Keratinocyte (primary cell): Measurements from ENCODE around the gene SPATA6. TPM values are rescaled to one million over a fixed set of nuclear protein-coding genes. Genes with fewer than 3 reads are reported as not detected.

Source experiments
- DNase-seq: peaks from one replicate; pipeline ENCODE4 v3.0.0-alpha.2; 2011; ENCODE audit warnings: low read depth, missing footprints, low spot score
- FAIRE-seq: peaks from 2 replicates; lab custom pipeline; 2011; peaks lifted over from hg19 to GRCh38; lab: Jason Lieb, UNC
- H2AFZ ChIP-seq: 2 replicates; pipeline ENCODE4 v1.6.0; 2012; ENCODE audit warnings: low read length, control low read depth, inconsistent platforms; ENCODE audit not compliant: control insufficient read depth
- H3K27ac ChIP-seq: 2 replicates; pipeline ENCODE4 v1.5.1; 2011; ENCODE audit warnings: low read length; ENCODE audit not compliant: control insufficient read depth, insufficient read depth
- H3K27me3 ChIP-seq: 3 replicates; pipeline ENCODE4 v1.6.0; 2011; ENCODE audit warnings: low read length; ENCODE audit not compliant: control insufficient read depth, insufficient read depth; ENCODE audit errors: extremely low read depth
- H3K36me3 ChIP-seq, 2 experiments: 2 replicates in 1 of 2; 3 replicates in 1 of 2; pipeline ENCODE4 v1.5.1; 2011; ENCODE audit warnings: low read length in 2 of 2, mild to moderate bottlenecking in 1 of 2; ENCODE audit not compliant: control insufficient read depth in 2 of 2, insufficient read depth in 2 of 2; ENCODE audit errors: extremely low read depth in 1 of 2
- H3K4me1 ChIP-seq: 3 replicates; pipeline ENCODE4 v1.5.1; 2011; ENCODE audit warnings: low read length; ENCODE audit not compliant: control insufficient read depth, insufficient read depth; ENCODE audit errors: extremely low read depth
- H3K4me2 ChIP-seq: 3 replicates; pipeline ENCODE4 v1.6.0; 2011; ENCODE audit warnings: low read depth, low read length; ENCODE audit not compliant: control insufficient read depth, insufficient read depth; ENCODE audit errors: extremely low read depth
- H3K4me3 ChIP-seq, 3 experiments: fragments of 200-600 bp in 1 of 3; sonication (generic) in 1 of 3; 2 replicates in 2 of 3; 3 replicates in 1 of 3; pipeline ENCODE4 v1.5.1; 2011 to 2016; ENCODE audit warnings: low read length in 3 of 3, mild to moderate bottlenecking in 3 of 3, control low read depth in 2 of 3, inconsistent platforms in 1 of 3, low read depth in 1 of 3, mixed read lengths in 1 of 3, mixed run types in 1 of 3, moderate library complexity in 1 of 3; ENCODE audit not compliant: control insufficient read depth in 2 of 3, insufficient read depth in 2 of 3; ENCODE audit errors: extremely low read depth in 1 of 3
- H3K79me2 ChIP-seq: 2 replicates; pipeline ENCODE4 v1.6.0; 2012; ENCODE audit warnings: low read length; ENCODE audit not compliant: control insufficient read depth, insufficient read depth
- H3K9ac ChIP-seq: 3 replicates; pipeline ENCODE4 v1.6.0; 2011; ENCODE audit warnings: low read length; ENCODE audit not compliant: control insufficient read depth, insufficient read depth; ENCODE audit errors: extremely low read depth
- H3K9me1 ChIP-seq: 3 replicates; pipeline ENCODE4 v1.6.0; 2011; ENCODE audit warnings: low read length; ENCODE audit not compliant: control insufficient read depth, insufficient read depth; ENCODE audit errors: extremely low read depth
- H3K9me3 ChIP-seq: 2 replicates; pipeline ENCODE4 v1.5.1; 2012; ENCODE audit warnings: low read depth, low read length; ENCODE audit not compliant: control insufficient read depth
- H4K20me1 ChIP-seq: 3 replicates; pipeline ENCODE4 v1.6.0; 2011; ENCODE audit warnings: low read length; ENCODE audit not compliant: control insufficient read depth, insufficient read depth; ENCODE audit errors: extremely low read depth
- CTCF ChIP-seq, 3 experiments: IDR thresholded peaks in 1 of 3; conservative IDR thresholded peaks in 1 of 3; optimal IDR thresholded peaks in 1 of 3; 2 replicates in 2 of 3; 3 replicates in 1 of 3; pipeline versions ENCODE3 to v1.5.1; 2011; ENCODE audit warnings: low read length in 3 of 3, mild to moderate bottlenecking in 3 of 3, moderate library complexity in 2 of 3, control low read depth in 1 of 3, inconsistent platforms in 1 of 3; ENCODE audit not compliant: insufficient read depth in 2 of 3; ENCODE audit errors: extremely low read depth in 1 of 3
- EZH2 ChIP-seq: IDR thresholded peaks from one replicate; pipeline ENCODE4 v1.6.1; 2012; ENCODE audit warnings: inconsistent platforms, mild to moderate bottlenecking, low read length, moderate library complexity
- dilution Hi-C: fragments of 300-500 bp; cut with MboI; formaldehyde crosslinking; loops from one replicate; pipeline ENCODE4 v1.7.0; 2020; ENCODE audit warnings: low sequenced_read_pairs; ENCODE audit not compliant: extremely low pct_ligation_motif_present
- polyA plus RNA-seq, 5 experiments: library from polyadenylated mRNA; depleted of rRNA in 3 of 5; stranded (reverse) in 3 of 5; stranded (forward) in 1 of 5; unstranded in 1 of 5; fragments of >200 nt; gene quantifications; 1 replicate in 1 of 5; 2 replicates in 3 of 5; 3 replicates in 1 of 5; pipeline versions ENCODE4 v1.2.1 to v1.2.3, GENCODE V29; 2011 to 2012; ENCODE audit warnings: missing spikeins in 2 of 5, low read depth in 1 of 5, low replicate concordance in 1 of 5

Gene SPATA6
- polyA plus RNA-seq, 1 donor (not counting 4 experiments of a cell fraction or from before 2014, with no cell fraction given) = 1.7 TPM

DNA sequence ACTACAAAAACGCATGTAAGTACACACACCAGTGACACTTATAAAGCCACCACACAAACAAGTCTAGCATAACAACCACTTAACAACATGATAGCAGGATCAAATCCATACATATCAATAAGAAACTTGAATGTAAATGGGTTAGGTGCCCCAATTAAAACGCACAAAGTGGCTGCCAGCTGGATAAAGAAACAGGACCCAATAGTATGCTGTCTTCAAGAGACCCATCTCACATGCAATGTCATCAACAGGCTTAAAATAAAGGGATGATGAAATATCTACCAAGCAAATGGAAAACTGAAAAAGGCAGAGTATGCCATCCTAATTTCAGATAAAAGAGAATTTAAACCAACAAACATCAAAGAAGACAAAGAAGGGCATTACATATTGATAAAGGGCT lies 139.9 kb downstream of the SPATA6 start:
- no peaks in the 10 kb centered on the region for H3K79me2 ChIP-seq
- no peak overlapping the region for H3K27ac ChIP-seq
- H3K4me2 ChIP-seq = no peak overlapping the region
- no peaks in the 10 kb centered on the region for H3K9me1 ChIP-seq
- no peaks in the 10 kb centered on the region for H3K36me3 ChIP-seq
- TF ChIP-seq EZH2 = no peak
- TF ChIP-seq CTCF (optimal IDR thresholded peaks at IDR 0.05 in 1 of 3, IDR thresholded peaks at IDR 0.05 in 1 of 3, conservative IDR thresholded peaks at IDR 0.05 in 1 of 3; ENCODE audit: extremely low read depth in 1 of 3, insufficient read depth in 2 of 3, low read length in 3 of 3) = no peak
- no peaks in the 10 kb centered on the region for H3K4me1 ChIP-seq
- FAIRE-seq (no peak), DNase-seq (no peak)
- H2AFZ ChIP-seq = no peak overlapping the region
- no peaks in the 10 kb centered on the region for H3K27me3 ChIP-seq
- no peak overlapping the region for H3K9ac ChIP-seq
- dilution Hi-C loops = no loop called here
- no peak overlapping the region for H3K4me3 ChIP-seq
- H3K9me3 ChIP-seq = no peaks in the 10 kb centered on the region
- no peaks in the 10 kb centered on the region for H4K20me1 ChIP-seq

DNA sequence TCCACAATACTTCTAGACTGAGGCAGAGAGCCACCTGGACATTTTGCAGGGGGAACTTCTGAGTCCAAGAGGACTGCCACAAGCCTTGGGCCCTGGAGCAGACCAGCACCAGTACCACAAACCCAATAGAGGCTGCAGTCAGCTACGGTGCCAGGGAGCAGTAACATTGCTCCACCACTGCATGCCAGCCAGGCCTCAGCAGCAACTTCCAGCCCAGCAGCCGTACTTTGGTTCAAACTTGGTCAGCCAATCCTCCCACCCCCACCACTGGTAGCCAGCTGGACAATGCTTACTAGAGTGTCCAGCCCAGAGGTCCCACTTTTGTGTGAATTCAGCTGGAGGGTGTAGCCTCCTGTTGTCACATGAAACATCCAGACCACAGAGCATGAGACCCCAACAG lies 142.1 kb downstream of the SPATA6 start:
- no peaks in the 10 kb centered on the region for H3K36me3 ChIP-seq
- DNase-seq (no peak), FAIRE-seq (no peak)
- no peak for TF ChIP-seq CTCF (optimal IDR thresholded peaks at IDR 0.05 in 1 of 3, IDR thresholded peaks at IDR 0.05 in 1 of 3, conservative IDR thresholded peaks at IDR 0.05 in 1 of 3; ENCODE audit: extremely low read depth in 1 of 3, insufficient read depth in 2 of 3, low read length in 3 of 3)
- no peak for TF ChIP-seq EZH2
- no peak overlapping the region for H3K27ac ChIP-seq
- H3K4me1 ChIP-seq = no peaks in the 10 kb centered on the region
- H3K4me3 ChIP-seq = no peak overlapping the region
- H3K9ac ChIP-seq = no peak overlapping the region
- dilution Hi-C loops = no loop called here
- H3K4me2 ChIP-seq = no peak overlapping the region
- H3K27me3 ChIP-seq = no peaks in the 10 kb centered on the region
- no peaks in the 10 kb centered on the region for H4K20me1 ChIP-seq
- no peak overlapping the region for H2AFZ ChIP-seq
- H3K9me3 ChIP-seq = no peaks in the 10 kb centered on the region
- H3K9me1 ChIP-seq = no peaks in the 10 kb centered on the region
- no peaks in the 10 kb centered on the region for H3K79me2 ChIP-seq
